GM19372 (cell line): ENCODE data around the gene RWDD4.

Source experiments
- ATAC-seq: cut with Tn5 transposase; IDR thresholded peaks from one replicate; pipeline ENCODE4 v1.9.1; 2021; ENCODE audit warnings: mild to moderate bottlenecking, low read depth, moderate library complexity; ENCODE audit not compliant: unreplicated experiment

The RWDD4 gene

GRCh38 chr4:183659029-183659871 is at the start of gene RWDD4, which contains the start of gene TRAPPC11:
RWDD4 (minus strand) TSS chr4:183659185; CDS start chr4:183658952, 233 bp downstream.
TRAPPC11 (plus strand) TSS chr4:183659293; CDS start chr4:183663868, 4,575 bp downstream.
- peak; percentile 98 for ATAC-seq

- ATAC-seq: no peak
Observed at GRCh38 chr4:183702492-183702891, 43.5 kb upstream of the RWDD4 start.

- no peak for ATAC-seq
Observed at GRCh38 chr4:183700407-183700806, 41.4 kb upstream of the RWDD4 start.

GRCh38 chr4:183698909-183699308 is 39.9 kb upstream of the RWDD4 start:
- ATAC-seq: no peak

- no peak for ATAC-seq
Observed at GRCh38 chr4:183691897-183692296, 32.9 kb upstream of the RWDD4 start.

GRCh38 chr4:183691006-183691405 is 32.0 kb upstream of the RWDD4 start:
- no peak for ATAC-seq

- no peak for ATAC-seq
Observed at GRCh38 chr4:183688216-183688615, 29.2 kb upstream of the RWDD4 start.

GRCh38 chr4:183686461-183686860 is 27.5 kb upstream of the RWDD4 start:
- no peak for ATAC-seq

GRCh38 chr4:183681119-183681518 is 22.1 kb upstream of the RWDD4 start:
- ATAC-seq: no peak

GRCh38 chr4:183675625-183676024 is 16.6 kb upstream of the RWDD4 start:
- no peak for ATAC-seq

GRCh38 chr4:183674153-183674552 is 15.2 kb upstream of the RWDD4 start:
- ATAC-seq: no peak

GRCh38 chr4:183670960-183671555 is 12.1 kb upstream of the RWDD4 start:
- ATAC-seq: no peak

GRCh38 chr4:183670251-183670650 is 11.3 kb upstream of the RWDD4 start:
- no peak for ATAC-seq

GRCh38 chr4:183666088-183666487 is 7.1 kb upstream of the RWDD4 start:
- no peak for ATAC-seq

- no peak for ATAC-seq
Observed at GRCh38 chr4:183659872-183660242, 872 bp upstream of the RWDD4 start.

- ATAC-seq: no peak
Observed at GRCh38 chr4:183658362-183659028, 490 bp downstream of the RWDD4 start.

- no peak for ATAC-seq
Observed at GRCh38 chr4:183657564-183657963, 1.4 kb downstream of the RWDD4 start.

- ATAC-seq: no peak
Observed at GRCh38 chr4:183645326-183645725, 13.7 kb downstream of the RWDD4 start.

- ATAC-seq: no peak
Observed at GRCh38 chr4:183639291-183639690, 19.7 kb downstream of the RWDD4 start.

GRCh38 chr4:183638436-183638835 is 20.5 kb downstream of the RWDD4 start:
- no peak for ATAC-seq

GRCh38 chr4:183637461-183637860 is 21.5 kb downstream of the RWDD4 start:
- no peak for ATAC-seq
